ENCODE results near the gene AP1B1.
A peak's percentile ranks its signal among the peaks of the same experiment; 100 is the strongest.
"Not testable (repeated sequence)": the region's sequence is repeated elsewhere in the genome, so short reads cannot be mapped to it uniquely, and the experiment has no call there.

Gene AP1B1

GRCh38 chr22:29353860-29354259, 34.5 kb downstream of the AP1B1 start:
- H3K4me3 Mint-ChIP-seq = no peak overlapping the region
- no peaks in the 10 kb centered on the region for H3K27me3 Mint-ChIP-seq
- H3K4me1 Mint-ChIP-seq (ENCODE audit: low read depth in 2 of 2) = no peaks in the 10 kb centered on the region
- no peak overlapping the region for H3K27ac Mint-ChIP-seq
- H3K9me3 Mint-ChIP-seq = no peaks in the 10 kb centered on the region
- H3K36me3 Mint-ChIP-seq (ENCODE audit: insufficient read depth) = peaks cover 49% of the 10 kb centered on the region
- DNase-seq (no peak), ATAC-seq (replicated peaks) (no peak)

DNA sequence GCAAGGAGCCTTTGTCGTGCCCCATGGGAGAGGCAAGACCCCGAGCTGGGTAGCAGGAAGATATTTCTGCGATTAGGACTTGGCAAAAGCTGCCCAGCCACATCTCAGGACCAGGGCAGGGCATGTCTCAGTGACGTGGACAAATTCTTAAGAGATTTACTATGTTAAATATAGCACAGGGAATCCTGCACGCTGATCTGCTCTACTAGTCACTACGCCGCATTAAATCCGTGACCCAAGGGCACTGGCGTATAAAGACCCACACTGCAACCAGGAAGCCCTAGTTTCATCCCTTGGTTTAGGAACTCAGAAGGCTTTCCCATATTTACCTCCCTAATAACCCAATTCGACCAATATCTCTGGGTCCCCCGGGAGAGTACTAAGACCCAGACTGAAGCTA, 35.1 kb downstream of the AP1B1 start:
- Mint-ChIP-seq H3K9me3 (no peaks in the 10 kb centered on the region), H3K36me3 (ENCODE audit: insufficient read depth) (peaks cover 49% of the 10 kb centered on the region), H3K27me3 (no peaks in the 10 kb centered on the region), H3K27ac (peak overlapping the region in 1 of 2 donors; percentile 70), H3K4me3 (no peak overlapping the region), H3K4me1 (ENCODE audit: low read depth in 2 of 2) (no peaks in the 10 kb centered on the region)
- DNase-seq (no peak), ATAC-seq (replicated peaks) (no peak)

GRCh38 chr22:29352778-29353177, 35.6 kb downstream of the AP1B1 start:
- H3K27ac Mint-ChIP-seq = peak overlapping the region in 1 of 2 donors; percentile 70
- H3K4me1 Mint-ChIP-seq (ENCODE audit: low read depth in 2 of 2) = no peaks in the 10 kb centered on the region
- no peaks in the 10 kb centered on the region for H3K9me3 Mint-ChIP-seq
- DNase-seq (no peak), ATAC-seq (replicated peaks) (no peak)
- H3K27me3 Mint-ChIP-seq = no peaks in the 10 kb centered on the region
- no peak overlapping the region for H3K4me3 Mint-ChIP-seq
- peaks cover 44% of the 10 kb centered on the region for H3K36me3 Mint-ChIP-seq (ENCODE audit: insufficient read depth)

GRCh38 chr22:29351891-29352290, 36.5 kb downstream of the AP1B1 start:
- DNase-seq = no peak
- no peak overlapping the region for H3K27ac Mint-ChIP-seq
- no peaks in the 10 kb centered on the region for H3K4me1 Mint-ChIP-seq (ENCODE audit: low read depth in 2 of 2)
- peaks cover 44% of the 10 kb centered on the region for H3K36me3 Mint-ChIP-seq (ENCODE audit: insufficient read depth)
- no peaks in the 10 kb centered on the region for H3K9me3 Mint-ChIP-seq
- no peak overlapping the region for H3K4me3 Mint-ChIP-seq
- no peaks in the 10 kb centered on the region for H3K27me3 Mint-ChIP-seq
- ATAC-seq (replicated peaks) = no peak

- no peak for ATAC-seq (replicated peaks)
- H3K27ac Mint-ChIP-seq = peak overlapping the region in 1 of 2 donors; percentile 18
- DNase-seq = no peak
These were observed 37.3 kb downstream of the AP1B1 start for GRCh38 chr22:29351042-29351441.

DNA sequence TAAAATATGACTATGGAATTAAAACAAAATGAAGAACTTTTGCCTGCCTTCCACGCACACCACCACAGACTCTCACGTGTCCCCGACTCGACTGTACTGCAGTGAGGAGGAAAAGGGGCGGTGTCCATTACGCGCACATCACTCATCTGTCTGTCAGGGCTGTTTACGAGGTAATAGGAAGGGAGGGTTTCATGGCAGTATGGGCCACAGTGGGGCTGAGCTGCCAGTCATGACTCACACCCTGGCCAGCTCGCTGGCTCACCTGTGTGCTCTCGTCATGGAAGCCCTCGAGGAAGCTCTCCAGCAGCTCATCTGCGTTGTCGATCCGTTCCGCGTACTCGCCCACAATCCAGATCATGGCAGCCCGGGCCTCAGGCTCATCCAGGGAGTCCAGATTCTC, 39.4 kb downstream of the AP1B1 start:
- no peaks in the 10 kb centered on the region for H3K9me3 Mint-ChIP-seq
- no peaks in the 10 kb centered on the region for H3K27me3 Mint-ChIP-seq
- H3K27ac Mint-ChIP-seq = peak overlapping the region in 1 of 2 donors; percentile 11
- DNase-seq (no peak), ATAC-seq (replicated peaks) (no peak)
- no peak overlapping the region for H3K4me3 Mint-ChIP-seq
- peaks cover 45% of the 10 kb centered on the region for H3K36me3 Mint-ChIP-seq (ENCODE audit: insufficient read depth)
- H3K4me1 Mint-ChIP-seq (ENCODE audit: low read depth in 2 of 2) = no peaks in the 10 kb centered on the region

More at GRCh38 chr22:29351042-29351441, 37.3 kb downstream of the AP1B1 start:
- H3K4me3 Mint-ChIP-seq = no peak overlapping the region
- H3K9me3 Mint-ChIP-seq = no peaks in the 10 kb centered on the region
- H3K27me3 Mint-ChIP-seq = no peaks in the 10 kb centered on the region
- H3K36me3 Mint-ChIP-seq (ENCODE audit: insufficient read depth) = peaks cover 41% of the 10 kb centered on the region
- no peaks in the 10 kb centered on the region for H3K4me1 Mint-ChIP-seq (ENCODE audit: low read depth in 2 of 2)

GRCh38 chr22:29348041-29348440, 40.3 kb downstream of the AP1B1 start:
- H3K36me3 Mint-ChIP-seq (ENCODE audit: insufficient read depth) = peaks cover 47% of the 10 kb centered on the region

DNA sequence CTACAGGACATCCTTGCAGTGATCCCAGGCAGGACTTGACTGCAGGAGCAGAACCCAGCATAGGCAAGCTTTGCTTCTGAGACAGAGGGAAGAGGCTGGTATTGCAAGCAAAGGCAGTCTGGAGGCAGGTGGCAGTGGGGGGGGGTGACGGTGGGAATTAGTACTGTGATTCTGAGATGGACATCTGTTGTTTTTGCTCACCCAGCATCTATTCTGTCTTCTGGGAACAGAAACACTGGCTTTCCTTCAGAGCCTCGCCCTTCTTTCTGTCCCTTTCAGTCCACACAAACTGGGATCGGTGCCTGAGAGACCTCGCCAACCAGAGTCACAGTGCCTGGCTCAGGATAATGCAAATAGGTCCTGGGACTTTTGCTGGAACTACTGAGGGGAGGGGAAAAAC, 41.7 kb downstream of the AP1B1 start:
- no peak overlapping the region for H3K4me3 Mint-ChIP-seq
- no peaks in the 10 kb centered on the region for H3K27me3 Mint-ChIP-seq
- peaks cover 49% of the 10 kb centered on the region for H3K36me3 Mint-ChIP-seq (ENCODE audit: insufficient read depth)
- no peaks in the 10 kb centered on the region for H3K9me3 Mint-ChIP-seq
- H3K4me1 Mint-ChIP-seq (ENCODE audit: low read depth in 2 of 2) = no peaks in the 10 kb centered on the region
- H3K27ac Mint-ChIP-seq = peak overlapping the region in 1 of 2 donors; percentile 46
- no peak for DNase-seq
- no peak for ATAC-seq (replicated peaks)

More at GRCh38 chr22:29348041-29348440, 40.3 kb downstream of the AP1B1 start:
- no peak for ATAC-seq (replicated peaks)
- DNase-seq = no peak
- no peak overlapping the region for H3K4me3 Mint-ChIP-seq
- peak overlapping the region in 1 of 2 donors; percentile 11 for H3K27ac Mint-ChIP-seq
- H3K4me1 Mint-ChIP-seq (ENCODE audit: low read depth in 2 of 2) = no peaks in the 10 kb centered on the region
- H3K9me3 Mint-ChIP-seq = no peaks in the 10 kb centered on the region
- H3K27me3 Mint-ChIP-seq = no peaks in the 10 kb centered on the region

DNA sequence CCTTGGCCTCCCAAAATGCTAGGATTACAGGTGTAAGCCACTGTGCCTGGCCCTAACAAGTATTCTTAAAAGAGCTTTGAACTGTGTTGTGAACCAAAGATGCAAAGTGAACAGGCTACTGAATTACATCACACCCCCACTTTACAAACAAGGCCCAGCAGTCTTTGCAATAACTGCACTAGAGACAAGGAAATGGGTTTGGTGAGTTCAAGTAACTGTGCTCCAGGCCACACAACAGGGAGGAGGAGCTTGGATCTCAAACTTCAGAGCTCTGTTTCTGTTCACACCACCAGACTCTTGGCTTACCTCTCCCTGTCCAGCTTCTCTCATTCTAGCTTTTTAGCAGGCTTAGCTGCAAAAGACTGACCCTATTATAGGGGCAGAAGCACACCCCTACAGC, 42.4 kb downstream of the AP1B1 start:
- Mint-ChIP-seq H3K4me3 (no peak overlapping the region), H3K27ac (no peak overlapping the region), H3K4me1 (ENCODE audit: low read depth in 2 of 2) (no peaks in the 10 kb centered on the region), H3K9me3 (no peaks in the 10 kb centered on the region), H3K27me3 (no peaks in the 10 kb centered on the region), H3K36me3 (ENCODE audit: insufficient read depth) (peaks cover 48% of the 10 kb centered on the region)
- DNase-seq = no peak
- no peak for ATAC-seq (replicated peaks)

- not testable (repeated sequence) for H3K4me3 Mint-ChIP-seq; H3K9me3 Mint-ChIP-seq; ATAC-seq (replicated peaks); DNase-seq; H3K27me3 Mint-ChIP-seq; H3K4me1 Mint-ChIP-seq (ENCODE audit: low read depth in 2 of 2); H3K27ac Mint-ChIP-seq
- peaks cover 41% of the 10 kb centered on the region for H3K36me3 Mint-ChIP-seq (ENCODE audit: insufficient read depth)
These were observed 43.5 kb downstream of the AP1B1 start for GRCh38 chr22:29344889-29345288.

DNA sequence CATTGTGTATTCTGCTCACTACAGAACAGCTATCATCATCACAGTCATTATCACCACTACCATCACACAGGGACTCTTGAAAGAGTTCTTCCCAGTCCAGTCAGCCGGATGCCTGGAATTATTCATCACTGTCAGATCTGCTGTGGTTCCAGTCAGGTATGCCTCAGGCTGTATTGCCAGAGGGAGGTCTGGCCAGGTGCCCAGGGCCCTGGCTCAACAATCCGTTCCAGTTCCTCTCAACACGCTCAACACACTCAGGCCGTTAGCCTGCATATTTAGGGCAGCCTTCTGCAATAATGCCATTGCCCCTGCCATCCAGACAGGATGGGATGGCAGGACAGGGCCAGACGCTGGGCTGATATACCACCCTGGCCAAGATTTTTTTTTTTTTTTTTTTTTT, 44.2 kb downstream of the AP1B1 start:
- Mint-ChIP-seq H3K4me3 (no peak overlapping the region), H3K27me3 (no peaks in the 10 kb centered on the region), H3K9me3 (no peaks in the 10 kb centered on the region), H3K4me1 (ENCODE audit: low read depth in 2 of 2) (no peaks in the 10 kb centered on the region), H3K36me3 (ENCODE audit: insufficient read depth) (peaks cover 43% of the 10 kb centered on the region), H3K27ac (no peak overlapping the region)
- DNase-seq (no peak), ATAC-seq (replicated peaks) (no peak)

- Mint-ChIP-seq H3K27ac (peak overlapping the region; percentile 62 to 87), H3K27me3 (no peaks in the 10 kb centered on the region), H3K4me1 (ENCODE audit: low read depth in 2 of 2) (no peaks in the 10 kb centered on the region), H3K9me3 (no peaks in the 10 kb centered on the region), H3K4me3 (no peak overlapping the region), H3K36me3 (ENCODE audit: insufficient read depth) (peaks cover 44% of the 10 kb centered on the region)
- ATAC-seq (replicated peaks) (no peak), DNase-seq (no peak)
These were observed 45.0 kb downstream of the AP1B1 start for GRCh38 chr22:29343313-29343805.

GRCh38 chr22:29342577-29343312, 45.6 kb downstream of the AP1B1 start:
- ATAC-seq (replicated peaks) (no peak), DNase-seq (no peak)
- Mint-ChIP-seq H3K9me3 (no peaks in the 10 kb centered on the region), H3K27ac (peak overlapping the region; percentile 62 to 87), H3K4me3 (no peak overlapping the region), H3K4me1 (ENCODE audit: low read depth in 2 of 2) (no peaks in the 10 kb centered on the region), H3K27me3 (no peaks in the 10 kb centered on the region), H3K36me3 (ENCODE audit: insufficient read depth) (peaks cover 48% of the 10 kb centered on the region)

DNA sequence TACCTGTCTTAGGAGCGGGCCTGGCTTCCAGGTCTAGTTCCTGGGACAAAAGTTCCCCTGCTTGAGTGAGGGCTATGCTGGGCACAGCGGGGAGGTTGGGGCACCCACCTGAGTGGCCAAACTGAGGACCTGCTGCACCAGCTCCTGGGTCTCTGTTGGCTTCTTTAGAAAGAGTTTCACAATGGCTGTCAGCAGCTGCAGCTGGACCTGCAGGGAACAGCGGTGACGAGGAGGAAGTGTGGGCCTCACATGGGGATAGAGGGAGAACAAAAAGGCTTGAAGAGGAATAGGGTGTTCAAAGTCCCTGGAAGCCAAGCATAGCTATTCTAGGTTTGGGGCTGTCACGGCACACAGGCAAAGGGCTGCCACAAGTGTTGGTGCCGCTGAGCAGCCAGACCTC, 46.2 kb downstream of the AP1B1 start:
- H3K27me3 Mint-ChIP-seq = no peaks in the 10 kb centered on the region
- ATAC-seq (replicated peaks) = no peak

More for the DNA sequence above, 46.2 kb downstream of the AP1B1 start:
- Mint-ChIP-seq H3K27ac (no peak overlapping the region), H3K9me3 (no peaks in the 10 kb centered on the region), H3K4me1 (ENCODE audit: low read depth in 2 of 2) (no peaks in the 10 kb centered on the region), H3K4me3 (no peak overlapping the region), H3K36me3 (ENCODE audit: insufficient read depth) (peaks cover 52% of the 10 kb centered on the region)
- no peak for DNase-seq
